Subcutaneous adipose tissue (tissue), 4 donors: Measurements from ENCODE around the gene LYVE1. TPM values are rescaled to one million over a fixed set of nuclear protein-coding genes. Genes with fewer than 3 reads are reported as not detected.

Source experiments
- total RNA-seq, 4 donors: library from RNA; depleted of rRNA; stranded (reverse); fragments of >200 nt; gene quantifications; one replicate each; pipeline ENCODE4 v1.1.0, GENCODE V29; 2016
- TF ChIP-seq, protein P1 (sequence below): fragments of 450-650 bp; IDR thresholded peaks from one replicate; pipeline ENCODE4 v1.5.1; 2016; ENCODE audit warnings: low read depth, mild to moderate bottlenecking, control low read depth, antibody characterized with exemption, moderate library complexity

The LYVE1 gene
- total RNA-seq, 4 donors from 2014 or later, result 110 to 428 (median 207) TPM

DNA sequence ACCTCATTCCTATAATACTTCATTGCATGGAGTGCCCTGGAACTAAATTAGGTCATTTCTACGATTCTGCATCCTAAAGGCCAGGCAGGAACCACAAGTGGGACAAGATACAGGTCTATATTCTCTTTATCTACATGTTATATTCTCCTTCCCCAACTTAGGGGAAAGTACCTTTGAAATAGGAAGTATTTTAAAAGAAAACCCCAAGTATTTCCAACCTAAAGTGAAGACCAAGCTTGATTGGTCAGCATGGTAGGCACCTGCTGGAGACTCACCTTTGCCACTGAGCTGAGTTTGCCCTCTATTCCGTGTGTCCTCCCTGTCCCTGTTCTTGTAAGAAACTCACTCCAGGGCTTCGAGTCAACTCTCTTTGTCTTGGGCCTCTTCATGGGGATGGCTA, 11.2 kb upstream of the LYVE1 start:
- TF ChIP-seq, protein P1, sequence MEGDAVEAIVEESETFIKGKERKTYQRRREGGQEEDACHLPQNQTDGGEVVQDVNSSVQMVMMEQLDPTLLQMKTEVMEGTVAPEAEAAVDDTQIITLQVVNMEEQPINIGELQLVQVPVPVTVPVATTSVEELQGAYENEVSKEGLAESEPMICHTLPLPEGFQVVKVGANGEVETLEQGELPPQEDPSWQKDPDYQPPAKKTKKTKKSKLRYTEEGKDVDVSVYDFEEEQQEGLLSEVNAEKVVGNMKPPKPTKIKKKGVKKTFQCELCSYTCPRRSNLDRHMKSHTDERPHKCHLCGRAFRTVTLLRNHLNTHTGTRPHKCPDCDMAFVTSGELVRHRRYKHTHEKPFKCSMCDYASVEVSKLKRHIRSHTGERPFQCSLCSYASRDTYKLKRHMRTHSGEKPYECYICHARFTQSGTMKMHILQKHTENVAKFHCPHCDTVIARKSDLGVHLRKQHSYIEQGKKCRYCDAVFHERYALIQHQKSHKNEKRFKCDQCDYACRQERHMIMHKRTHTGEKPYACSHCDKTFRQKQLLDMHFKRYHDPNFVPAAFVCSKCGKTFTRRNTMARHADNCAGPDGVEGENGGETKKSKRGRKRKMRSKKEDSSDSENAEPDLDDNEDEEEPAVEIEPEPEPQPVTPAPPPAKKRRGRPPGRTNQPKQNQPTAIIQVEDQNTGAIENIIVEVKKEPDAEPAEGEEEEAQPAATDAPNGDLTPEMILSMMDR, result no peak

DNA sequence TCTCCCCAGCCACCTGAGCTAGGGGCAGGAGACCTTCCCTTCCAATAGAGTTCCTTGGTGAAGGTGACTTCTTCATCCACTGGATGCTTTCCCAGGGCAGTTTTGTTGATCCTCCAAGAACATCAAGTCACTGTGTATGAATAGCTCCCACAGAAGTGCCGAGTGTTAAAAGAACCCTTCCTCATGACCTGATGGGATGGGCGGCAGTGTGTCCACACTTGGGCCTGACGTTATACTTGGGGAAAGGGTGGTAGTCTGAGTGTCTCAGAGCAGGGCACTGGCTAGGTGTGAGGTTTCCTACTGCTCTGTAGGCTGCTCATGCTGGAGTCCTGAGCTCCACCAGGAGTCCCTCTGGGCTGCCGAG, 7.6 kb upstream of the LYVE1 start:
- TF ChIP-seq, protein P1, result no peak

DNA sequence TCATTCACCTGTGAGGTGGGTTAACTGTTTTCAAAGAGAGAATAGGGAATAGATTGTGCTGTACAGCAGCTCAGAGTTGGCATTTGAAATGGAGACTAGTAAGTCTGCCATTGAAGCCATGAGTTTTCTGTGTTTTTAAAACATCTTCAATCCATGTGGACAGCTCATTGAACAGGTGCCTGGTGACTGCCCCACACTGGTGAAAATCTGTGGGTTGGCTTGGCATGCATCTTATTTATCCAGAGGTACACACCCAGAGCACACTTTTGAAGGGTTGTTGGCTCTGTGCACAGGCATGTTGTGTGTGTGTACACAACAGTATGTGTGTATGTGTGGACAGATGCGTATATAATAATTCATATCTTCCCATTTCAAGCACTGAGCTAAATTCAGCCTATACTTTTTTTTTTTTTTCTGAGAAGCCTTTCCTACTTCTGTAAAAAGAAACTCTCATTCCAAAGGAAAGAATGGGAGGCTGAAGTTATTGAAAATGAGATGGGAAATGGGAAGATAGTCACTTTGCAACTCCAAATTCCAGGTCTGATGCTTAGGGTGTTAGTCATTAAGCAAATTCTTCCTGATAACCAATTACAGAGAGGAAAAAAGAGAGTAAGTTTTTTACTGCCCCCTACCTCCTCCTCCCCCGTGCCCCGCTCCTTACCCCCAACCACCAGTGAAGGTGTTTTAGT, 7.0 kb upstream of the LYVE1 start:
- TF ChIP-seq, protein P1, result no peak

DNA sequence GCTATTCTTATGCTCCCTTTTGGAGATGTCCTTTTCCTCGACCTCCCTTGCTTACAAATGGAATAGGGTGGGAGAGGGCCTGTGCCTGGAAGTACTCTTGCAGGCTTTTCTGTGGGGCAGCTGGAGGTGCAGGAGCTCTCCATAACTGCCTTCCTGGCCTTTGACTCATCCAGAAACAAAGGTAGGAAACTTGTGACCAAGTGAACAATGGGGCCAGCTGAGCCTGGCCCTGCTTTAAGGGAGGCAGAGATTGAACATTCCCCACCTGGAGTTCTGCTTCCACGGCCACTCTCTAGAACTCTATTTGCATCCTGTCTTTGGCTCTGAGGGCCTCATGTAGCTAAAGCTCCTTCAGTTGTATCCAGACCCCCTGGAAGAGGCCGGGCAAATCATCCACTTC, 5.1 kb upstream of the LYVE1 start:
- TF ChIP-seq, protein P1, result no peak

DNA sequence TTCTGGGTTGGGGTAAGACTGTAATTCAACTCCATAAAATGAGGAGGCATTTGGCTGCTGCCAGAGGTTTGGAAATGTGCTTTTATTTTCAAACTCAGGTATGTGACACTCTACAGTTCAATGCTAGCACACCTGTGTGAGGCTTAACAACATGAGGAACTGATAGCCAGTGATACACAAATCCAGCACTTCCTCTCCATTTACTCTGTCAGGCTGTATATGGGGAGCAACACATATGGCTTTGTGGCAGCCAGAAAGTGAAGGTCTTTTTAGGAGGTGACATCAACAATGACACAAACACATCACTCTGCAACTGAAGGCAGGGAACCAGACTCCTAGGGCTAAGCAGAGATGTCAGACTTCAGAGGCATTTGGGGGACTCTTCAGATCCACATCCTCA, 4.6 kb upstream of the LYVE1 start:
- TF ChIP-seq, protein P1, result no peak

DNA sequence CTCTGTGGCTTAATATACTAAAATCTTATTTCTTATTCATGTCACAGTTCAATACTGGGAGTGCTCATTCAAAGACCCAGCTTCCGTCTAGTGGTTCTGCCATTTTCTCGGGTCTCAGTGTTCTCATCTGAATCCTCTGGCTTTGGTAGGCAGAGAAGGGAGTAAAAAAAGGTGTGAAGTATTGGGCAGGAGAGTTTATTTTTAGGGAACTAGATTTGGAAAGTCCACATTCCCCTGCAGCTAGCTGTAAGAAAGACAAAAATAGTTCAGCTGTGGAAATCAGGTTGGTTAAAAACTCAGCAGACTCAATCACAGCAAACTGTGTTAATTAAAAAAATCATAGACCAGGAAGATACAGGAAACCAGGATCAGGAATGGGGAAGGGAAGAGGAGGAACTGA, 4.1 kb upstream of the LYVE1 start:
- TF ChIP-seq, protein P1, result no peak

DNA sequence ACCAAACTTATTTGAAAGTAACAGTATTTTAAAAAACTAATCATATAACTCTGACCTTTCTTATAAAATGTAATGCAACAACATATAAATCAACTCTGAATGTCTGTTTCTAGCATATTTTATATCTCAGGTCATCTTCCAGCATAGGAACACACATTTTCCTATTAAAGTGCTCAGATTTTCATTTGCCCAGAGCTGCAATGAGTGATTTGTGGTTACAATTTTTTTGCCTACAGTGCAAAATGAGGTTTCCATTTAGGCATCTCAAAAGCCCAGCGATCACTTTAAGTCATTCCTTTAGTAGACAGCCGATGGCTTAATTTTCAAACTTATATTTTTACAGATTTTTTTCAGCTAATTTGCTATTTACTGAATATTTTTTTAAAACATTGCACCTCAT, 1.0 kb downstream of the LYVE1 start:
- TF ChIP-seq, protein P1, result no peak
